Measurements from ENCODE around the gene CNDP2.

CNDP2 gene

DNA sequence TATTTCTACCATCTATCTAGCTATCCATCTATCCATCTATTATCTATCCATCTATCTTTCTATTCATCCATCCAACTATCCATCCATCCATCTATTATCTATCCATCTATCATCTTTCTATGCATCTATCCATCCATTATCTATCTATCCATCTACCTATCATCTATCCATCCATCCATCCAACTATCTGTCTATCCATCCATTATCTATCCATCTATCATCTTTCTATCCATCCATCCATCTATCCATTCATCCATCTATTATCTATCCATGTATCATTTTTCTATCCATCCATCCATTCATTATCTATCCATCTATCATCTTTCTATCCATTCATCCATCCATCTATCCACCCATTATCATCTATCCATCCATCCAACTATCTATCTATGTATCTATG lies 76.9 kb downstream of the CNDP2 start:
- no peak for DNase-seq (ENCODE audit: low read depth)
